Muscle layer of duodenum (tissue), 2 donors: ENCODE data around the gene GOSR2.
"Not testable (repeated sequence)": the region's sequence is repeated elsewhere in the genome, so short reads cannot be mapped to it uniquely, and the experiment has no call there.

ENCODE experiments used
- H3K27ac ChIP-seq: one replicate; pipeline ENCODE4 v1.7.0; 2013; ENCODE audit warnings: mild to moderate bottlenecking, low read length
- H3K27me3 ChIP-seq: one replicate; pipeline ENCODE4 v1.7.0; 2013; ENCODE audit warnings: low read depth, mild to moderate bottlenecking, control low read depth, low read length
- H3K36me3 ChIP-seq, 2 donors: one replicate each; pipeline ENCODE4 v1.7.0; 2013; ENCODE audit warnings: low read length in 2 of 2, control low read depth in 1 of 2, mild to moderate bottlenecking in 1 of 2; ENCODE audit not compliant: insufficient read depth in 2 of 2, control insufficient read depth in 1 of 2
- H3K4me1 ChIP-seq, 2 donors: one replicate each; pipeline ENCODE4 v1.7.0; 2013; ENCODE audit warnings: low read length in 2 of 2, mild to moderate bottlenecking in 2 of 2, control low read depth in 1 of 2, moderate library complexity in 1 of 2; ENCODE audit not compliant: insufficient read depth in 2 of 2, control insufficient read depth in 1 of 2
- H3K4me3 ChIP-seq, 2 donors: one replicate each; pipeline ENCODE4 v1.7.0; 2013; ENCODE audit warnings: low read length in 2 of 2, low read depth in 1 of 2, mild to moderate bottlenecking in 1 of 2
- H3K9me3 ChIP-seq, 2 donors: one replicate each; pipeline ENCODE4 v1.7.0; 2013; ENCODE audit warnings: low read length in 2 of 2, control low read depth in 1 of 2, mild to moderate bottlenecking in 1 of 2; ENCODE audit not compliant: control insufficient read depth in 1 of 2
- donor health status: healthy.

Gene GOSR2

GRCh38 chr17:46950997-46951621, 28.1 kb downstream of the GOSR2 start:
- Histone ChIP-seq H3K36me3 (peaks cover 0 to 11% of the 10 kb centered on the region in 2 donors), H3K9me3 (no peaks in the 10 kb centered on the region), H3K27ac (no peak overlapping the region), H3K27me3 (no peaks in the 10 kb centered on the region), H3K4me1 (no peaks in the 10 kb centered on the region), H3K4me3 (no peak overlapping the region)

GRCh38 chr17:46951706-46952105, 28.7 kb downstream of the GOSR2 start:
- Histone ChIP-seq H3K4me1 (no peaks in the 10 kb centered on the region), H3K27ac (no peak overlapping the region), H3K36me3 (peaks cover 0 to 11% of the 10 kb centered on the region in 2 donors), H3K27me3 (no peaks in the 10 kb centered on the region), H3K4me3 (no peak overlapping the region), H3K9me3 (no peaks in the 10 kb centered on the region)

- peaks cover 0 to 11% of the 10 kb centered on the region in 2 donors for H3K36me3 ChIP-seq
- no peak overlapping the region for H3K27ac ChIP-seq
- no peak overlapping the region for H3K4me3 ChIP-seq
- no peaks in the 10 kb centered on the region for H3K27me3 ChIP-seq
- no peaks in the 10 kb centered on the region for H3K4me1 ChIP-seq
- no peaks in the 10 kb centered on the region for H3K9me3 ChIP-seq
Observed at GRCh38 chr17:46952115-46952514, 29.2 kb downstream of the GOSR2 start.

GRCh38 chr17:46953191-46953590, 30.2 kb downstream of the GOSR2 start:
- H3K36me3 ChIP-seq = peaks cover 0 to 11% of the 10 kb centered on the region in 2 donors
- not testable (repeated sequence) for H3K4me1 ChIP-seq, H3K4me3 ChIP-seq, H3K27ac ChIP-seq, H3K9me3 ChIP-seq, H3K27me3 ChIP-seq

- Histone ChIP-seq H3K9me3 (no peaks in the 10 kb centered on the region), H3K36me3 (no peaks in the 10 kb centered on the region), H3K4me3 (no peak overlapping the region), H3K27ac (no peak overlapping the region), H3K4me1 (no peaks in the 10 kb centered on the region), H3K27me3 (no peaks in the 10 kb centered on the region)
Observed at GRCh38 chr17:46958041-46958591, 35.2 kb downstream of the GOSR2 start.

- Histone ChIP-seq H3K27me3 (no peaks in the 10 kb centered on the region), H3K4me3 (no peak overlapping the region), H3K9me3 (no peaks in the 10 kb centered on the region), H3K4me1 (no peaks in the 10 kb centered on the region), H3K27ac (no peak overlapping the region), H3K36me3 (no peaks in the 10 kb centered on the region)
Observed at GRCh38 chr17:46960152-46960551, 37.2 kb downstream of the GOSR2 start.

- no peaks in the 10 kb centered on the region for H3K9me3 ChIP-seq
- no peak overlapping the region for H3K4me3 ChIP-seq
- H3K4me1 ChIP-seq = no peaks in the 10 kb centered on the region
- H3K36me3 ChIP-seq = no peaks in the 10 kb centered on the region
- H3K27ac ChIP-seq = no peak overlapping the region
- H3K27me3 ChIP-seq = no peaks in the 10 kb centered on the region
Observed at GRCh38 chr17:46962374-46962790, 39.4 kb downstream of the GOSR2 start.

- no peaks in the 10 kb centered on the region for H3K27me3 ChIP-seq
- no peaks in the 10 kb centered on the region for H3K4me1 ChIP-seq
- H3K27ac ChIP-seq = no peak overlapping the region
- no peaks in the 10 kb centered on the region for H3K36me3 ChIP-seq
- H3K9me3 ChIP-seq = no peaks in the 10 kb centered on the region
- H3K4me3 ChIP-seq = no peak overlapping the region
Observed at GRCh38 chr17:46963571-46963970, 40.6 kb downstream of the GOSR2 start.

- Histone ChIP-seq H3K27me3 (no peaks in the 10 kb centered on the region), H3K4me1 (no peaks in the 10 kb centered on the region), H3K27ac (no peak overlapping the region), H3K9me3 (no peaks in the 10 kb centered on the region), H3K36me3 (no peaks in the 10 kb centered on the region), H3K4me3 (no peak overlapping the region)
Observed at GRCh38 chr17:46964315-46965265, 41.6 kb downstream of the GOSR2 start.

- no peak overlapping the region for H3K27ac ChIP-seq
Observed at GRCh38 chr17:46968224-46968834, 45.4 kb downstream of the GOSR2 start.

GRCh38 chr17:46968896-46969295, 45.9 kb downstream of the GOSR2 start:
- Histone ChIP-seq H3K4me1 (no peaks in the 10 kb centered on the region), H3K4me3 (no peak overlapping the region), H3K9me3 (no peaks in the 10 kb centered on the region), H3K27me3 (no peaks in the 10 kb centered on the region), H3K36me3 (no peaks in the 10 kb centered on the region), H3K27ac (no peak overlapping the region)

More at GRCh38 chr17:46968224-46968834, 45.4 kb downstream of the GOSR2 start:
- Histone ChIP-seq H3K9me3 (no peaks in the 10 kb centered on the region), H3K4me1 (no peaks in the 10 kb centered on the region), H3K27me3 (no peaks in the 10 kb centered on the region), H3K4me3 (no peak overlapping the region), H3K36me3 (no peaks in the 10 kb centered on the region)
